Suprapubic skin (tissue), 4 donors: Measurements from ENCODE around the gene CDC42SE1.

ENCODE experiments used
- CTCF ChIP-seq, 2 donors: fragments of 200-600 bp in 1 of 2; fragments of 450-650 bp in 1 of 2; sonication (generic) in 1 of 2; IDR thresholded peaks; one replicate each; pipeline ENCODE4 v1.5.1; 2016 to 2019; ENCODE audit warnings: antibody characterized with exemption in 2 of 2, mild to moderate bottlenecking in 1 of 2, moderate library complexity in 1 of 2
- POLR2A ChIP-seq, 2 donors: fragments of 450-650 bp; IDR thresholded peaks; one replicate each; pipeline ENCODE4 v1.6.1; 2017; ENCODE audit warnings: antibody characterized with exemption in 2 of 2, mild to moderate bottlenecking in 2 of 2, moderate library complexity in 2 of 2
- POLR2AphosphoS5 ChIP-seq, 3 donors: sonication (generic); formaldehyde crosslinking; IDR thresholded peaks; one replicate each; pipeline ENCODE4 v1.6.1; 2017; ENCODE audit warnings: antibody characterized with exemption in 3 of 3

DNA sequence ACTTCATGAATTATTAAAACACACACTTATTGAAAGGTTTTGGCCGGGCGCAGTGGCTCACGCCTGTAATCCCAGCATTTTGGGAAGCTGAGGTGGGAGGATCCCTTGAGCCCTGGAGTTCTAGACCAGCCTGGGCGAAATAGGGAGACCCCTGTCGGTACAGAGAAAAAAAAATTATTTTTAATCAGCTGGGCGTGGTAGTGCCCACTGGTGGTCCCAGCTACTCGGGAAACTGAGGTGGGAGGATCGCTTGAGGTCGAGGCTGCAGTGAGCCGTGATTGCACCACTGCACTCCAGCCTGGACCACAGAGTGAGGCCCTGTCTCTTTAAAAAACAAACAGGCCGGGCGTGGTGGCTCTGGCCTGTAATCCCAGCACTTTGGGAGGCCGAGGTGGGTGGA, 12.8 kb upstream of the CDC42SE1 start:
- TF ChIP-seq CTCF (IDR thresholded peaks at IDR 0.05) (no peak), POLR2A (IDR thresholded peaks at IDR 0.05) (no peak), POLR2AphosphoS5 (IDR thresholded peaks at IDR 0.05) (no peak)
